NCI-H2029 (cell line): ENCODE results near the gene INSC.

Source experiments
- DNase-seq: peaks from one replicate; lab custom pipeline; 2025; lab: John Stamatoyannopoulos, UW

The INSC gene

GRCh38 chr11:15216678-15217077 lies 102.0 kb downstream of the INSC start:
- DNase-seq, result no peak

DNA sequence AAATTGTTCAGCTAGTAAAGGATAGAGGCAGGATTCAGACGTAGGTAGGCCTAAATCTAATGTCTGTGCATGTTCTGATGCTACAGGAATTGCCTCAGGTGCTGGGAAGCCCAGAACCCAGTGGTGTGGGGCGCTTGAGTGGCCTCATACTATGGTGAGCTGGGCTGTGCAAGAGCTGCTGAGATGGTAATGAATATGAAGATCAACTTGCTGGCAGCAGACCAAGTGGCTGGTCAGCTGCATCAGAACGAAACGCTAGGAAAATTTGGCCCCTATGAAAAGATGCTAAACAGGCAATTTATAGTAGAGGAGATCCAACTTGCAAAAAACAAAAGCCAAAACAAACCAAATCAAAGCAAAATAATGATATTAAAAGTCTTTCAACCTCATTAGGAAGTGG lies 102.7 kb downstream of the INSC start:
- DNase-seq, result no peak

DNA sequence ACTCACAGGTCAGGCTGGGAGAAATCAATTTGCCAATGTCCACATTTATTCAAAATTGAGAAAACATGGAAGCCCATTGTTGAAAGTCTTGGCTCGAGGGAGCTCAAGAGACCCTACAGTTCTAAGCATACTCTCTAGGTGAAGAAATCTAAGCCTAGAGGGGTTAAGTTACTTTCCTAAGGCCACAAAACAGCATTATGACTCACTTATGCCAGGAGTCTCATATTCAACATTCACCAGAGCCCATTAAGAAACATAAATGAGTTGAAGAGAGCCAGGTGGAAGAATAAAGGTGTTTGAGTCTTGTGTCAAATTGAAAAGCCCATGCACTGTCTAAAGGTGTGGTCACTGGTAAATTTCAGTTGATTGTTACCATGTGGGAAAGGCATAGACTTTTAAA lies 108.1 kb downstream of the INSC start:
- DNase-seq, result no peak

GRCh38 chr11:15223318-15223717 lies 108.6 kb downstream of the INSC start:
- DNase-seq, result no peak

- DNase-seq, result no peak
Measured at GRCh38 chr11:15224466-15224865, 109.7 kb downstream of the INSC start.

DNA sequence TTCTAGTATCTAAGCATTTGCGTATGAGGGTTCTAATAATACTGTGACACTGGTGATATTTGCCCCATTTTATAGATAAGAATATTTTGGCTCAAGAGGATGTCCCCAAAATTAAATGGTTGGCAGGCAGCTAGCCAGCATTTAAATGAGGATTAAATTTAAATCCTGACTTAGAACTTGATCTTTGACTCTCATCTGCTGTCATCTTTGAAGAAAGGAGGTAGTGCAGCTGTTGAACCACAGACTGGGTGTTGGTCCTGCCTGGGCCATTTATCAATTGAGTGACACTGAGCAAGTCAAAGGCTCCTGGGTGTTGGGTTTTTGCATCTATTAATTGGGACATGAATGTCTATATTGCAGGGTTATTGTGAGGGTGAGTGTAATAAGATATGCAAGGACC lies 112.3 kb downstream of the INSC start:
- DNase-seq, result no peak

GRCh38 chr11:15228331-15228849 lies 113.7 kb downstream of the INSC start:
- no peak for DNase-seq

- DNase-seq, result no peak
Measured at GRCh38 chr11:15229069-15229468, 114.3 kb downstream of the INSC start.

DNA sequence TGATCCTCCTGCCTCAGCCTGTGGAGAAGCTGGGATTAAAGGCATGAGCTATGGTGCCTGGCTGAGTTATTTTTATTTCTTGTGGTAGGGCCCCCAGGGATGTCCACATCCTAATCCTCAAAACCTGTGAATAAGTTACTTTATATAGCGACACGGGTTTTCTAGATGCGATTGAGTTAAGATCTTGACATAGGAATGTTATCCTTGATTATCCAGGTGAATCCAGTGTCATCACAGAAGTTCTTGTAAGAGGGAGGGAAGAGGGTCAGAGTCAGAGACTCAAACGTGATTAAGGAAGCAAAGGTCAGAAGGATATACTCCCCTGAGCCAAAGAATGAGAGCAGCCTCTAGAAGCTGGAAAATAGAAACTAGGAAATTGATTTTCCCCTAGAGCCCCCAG lies 117.8 kb downstream of the INSC start:
- no peak for DNase-seq

- DNase-seq, result no peak
Measured at GRCh38 chr11:15233371-15234165, 118.8 kb downstream of the INSC start.

DNA sequence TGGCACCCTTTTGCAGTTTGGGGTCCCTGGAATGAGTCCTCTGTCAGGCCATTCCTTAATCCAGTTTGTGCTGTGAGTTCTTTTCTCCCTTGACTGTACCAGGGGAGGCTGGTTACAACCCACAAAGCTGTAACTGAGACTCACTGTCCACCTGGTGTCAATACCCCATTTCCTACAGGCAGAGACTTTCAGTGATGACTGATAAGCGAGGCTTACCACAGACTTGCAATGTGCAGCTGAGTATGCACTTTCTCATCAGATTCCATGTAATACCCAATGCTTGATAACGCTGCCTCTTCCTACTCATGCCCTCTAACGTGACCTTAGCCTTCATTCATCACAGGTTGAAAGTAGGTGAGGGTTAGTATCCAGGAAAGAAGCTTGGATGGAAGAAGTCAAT lies 120.1 kb downstream of the INSC start:
- DNase-seq, result no peak

- DNase-seq, result no peak
Measured at GRCh38 chr11:15236559-15236958, 121.8 kb downstream of the INSC start.

GRCh38 chr11:15238856-15239255 lies 124.1 kb downstream of the INSC start:
- no peak for DNase-seq

- no peak for DNase-seq
Measured at GRCh38 chr11:15248749-15249148, 134.0 kb downstream of the INSC start.

DNA sequence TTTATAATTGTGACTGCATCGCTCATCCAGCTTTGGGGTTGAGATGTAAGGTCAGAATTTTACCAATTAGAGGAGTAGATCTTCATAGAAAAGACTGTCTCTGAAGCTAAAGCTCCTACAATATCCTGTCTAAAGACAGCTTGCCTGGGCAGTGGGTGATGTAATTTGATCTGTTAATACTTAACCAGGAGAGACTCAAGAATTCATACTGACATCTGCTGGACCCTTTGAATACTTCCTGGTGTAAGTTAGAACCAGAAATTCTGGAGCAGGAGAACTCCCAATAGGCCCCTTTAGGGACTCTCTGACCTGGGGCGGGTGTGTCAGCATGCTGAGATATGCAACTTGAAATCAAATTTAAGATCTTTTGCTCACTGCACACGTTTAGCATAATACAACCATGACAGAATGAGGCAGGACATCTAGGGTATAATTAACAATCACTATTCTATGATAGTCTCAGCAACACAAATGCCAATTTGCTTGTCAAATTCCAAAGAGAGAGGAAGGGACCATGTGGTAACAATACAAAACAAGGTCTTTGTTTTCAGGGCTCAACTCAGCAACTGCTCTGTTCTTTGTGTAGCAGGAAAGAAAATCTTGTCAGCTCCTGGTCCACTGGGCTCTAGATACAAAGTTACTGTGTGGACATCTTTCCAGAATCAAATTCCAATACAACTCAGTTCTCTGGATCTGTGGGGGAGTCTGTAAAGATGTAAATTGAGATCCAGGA lies 143.9 kb downstream of the INSC start:
- DNase-seq, result peak; percentile 65

DNA sequence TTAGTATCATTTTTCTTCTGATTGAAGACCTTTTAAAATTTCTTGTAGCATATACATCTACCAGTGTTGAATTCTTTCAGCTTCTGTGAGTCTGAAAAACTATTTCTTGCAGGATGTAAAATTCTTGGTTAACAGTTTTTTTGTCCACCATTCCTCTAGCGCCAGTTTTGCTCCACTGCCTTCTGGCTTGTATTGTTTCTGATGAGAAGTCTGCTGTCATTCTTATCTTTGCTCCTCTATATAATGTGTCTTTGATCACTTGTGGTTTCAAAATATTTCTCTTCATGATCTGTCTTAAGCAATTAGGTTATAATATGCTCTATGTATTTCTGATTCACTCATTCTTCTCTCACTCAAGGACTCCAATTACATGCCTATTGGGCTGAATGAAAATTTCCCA lies 152.3 kb downstream of the INSC start:
- no peak for DNase-seq

GRCh38 chr11:15268598-15268997 lies 153.9 kb downstream of the INSC start:
- DNase-seq, result no peak

DNA sequence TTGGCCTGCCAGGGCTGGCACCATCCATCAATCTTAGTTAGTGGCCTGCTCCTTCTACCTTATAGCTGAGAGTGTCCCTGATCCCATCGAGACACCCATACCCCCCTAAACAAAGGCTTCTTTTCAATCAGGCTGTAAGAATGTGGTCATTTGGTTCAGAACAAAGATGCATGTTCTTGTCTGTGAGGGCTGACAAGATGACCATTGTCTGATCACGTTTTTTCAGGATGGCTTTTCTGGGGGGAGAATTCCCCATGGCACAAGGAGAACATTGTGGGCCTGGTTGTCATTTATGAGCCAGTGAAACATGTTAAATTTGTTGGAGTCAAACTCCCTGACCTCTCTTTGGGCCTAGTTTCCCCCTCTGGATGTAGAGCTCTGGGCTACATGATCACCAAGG lies 160.4 kb downstream of the INSC start:
- no peak for DNase-seq

DNA sequence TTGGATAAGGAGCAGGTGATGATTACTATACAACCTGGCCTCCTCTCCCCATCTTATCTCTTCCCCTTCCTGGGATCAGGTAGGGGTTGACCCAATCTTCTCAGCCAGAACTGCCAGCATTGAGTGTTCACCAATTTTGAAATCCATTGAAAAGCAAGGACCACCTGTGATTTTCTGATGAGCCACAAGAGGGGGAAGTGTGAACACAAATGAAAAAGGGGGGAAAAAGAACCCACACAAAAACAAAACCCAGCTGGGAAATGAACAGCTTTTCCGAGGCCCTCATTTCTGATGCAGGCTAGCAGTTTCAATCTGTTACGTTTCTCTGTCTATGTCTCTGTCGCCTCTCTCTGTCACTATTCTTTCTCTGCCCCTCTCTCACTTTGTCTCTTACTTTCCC lies 161.9 kb downstream of the INSC start:
- no peak for DNase-seq

DNA sequence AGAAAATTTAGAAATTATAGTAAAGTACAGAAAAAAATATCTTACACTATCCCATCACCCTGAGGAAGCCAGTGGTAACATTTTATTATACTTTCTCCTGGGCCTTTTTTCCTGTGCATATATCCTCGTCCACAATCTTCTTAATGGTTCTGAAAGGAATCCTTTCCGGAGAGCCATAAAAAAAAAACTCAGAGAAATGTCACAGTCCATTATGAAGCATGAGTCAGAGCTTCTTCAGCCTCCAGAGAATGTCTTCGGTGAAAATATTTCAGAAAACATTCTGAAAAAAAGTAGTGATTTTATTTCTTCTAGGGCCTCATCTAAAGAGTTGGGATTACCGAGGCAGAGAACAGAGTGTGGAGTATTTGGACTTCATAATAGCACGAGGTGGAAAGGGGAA lies 163.4 kb downstream of the INSC start:
- no peak for DNase-seq

DNA sequence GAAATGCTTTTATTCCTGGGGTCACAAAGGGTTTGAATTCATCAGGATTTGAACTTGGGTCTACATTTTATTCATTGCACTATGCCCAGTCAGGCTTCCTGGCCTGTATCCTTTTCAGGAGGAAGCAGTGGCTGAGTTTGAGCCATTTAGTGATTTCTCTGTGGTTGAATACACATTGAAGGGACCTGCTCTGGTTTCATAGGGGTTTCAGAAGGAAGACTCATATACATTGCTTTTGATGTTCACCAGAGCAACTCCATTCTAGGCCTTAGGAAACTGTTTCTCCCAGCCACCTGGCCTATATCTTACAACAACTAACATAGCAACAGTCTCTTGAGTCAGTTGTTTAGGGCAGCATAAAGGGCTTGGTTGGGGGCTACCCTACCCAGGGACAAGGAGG lies 165.7 kb downstream of the INSC start:
- no peak for DNase-seq

DNA sequence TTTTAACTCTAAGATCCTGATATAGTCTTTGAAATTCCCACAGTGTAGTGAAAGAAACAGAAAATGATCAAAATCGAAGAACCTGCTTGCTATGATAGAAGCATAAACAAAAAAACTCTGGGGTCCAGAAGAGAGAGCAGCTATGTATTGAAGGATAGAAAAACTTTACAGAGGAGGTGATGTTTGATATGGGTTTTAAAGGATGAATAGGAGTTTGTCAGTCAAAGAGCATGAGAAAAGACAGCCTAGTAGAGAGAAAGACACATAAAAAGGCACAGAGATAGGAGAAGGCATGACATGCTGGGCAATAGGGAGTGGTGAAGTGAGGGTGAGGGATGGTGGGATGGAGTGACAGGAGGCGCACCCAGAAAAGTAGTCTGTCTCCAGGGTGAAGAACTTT lies 168.0 kb downstream of the INSC start:
- no peak for DNase-seq

DNA sequence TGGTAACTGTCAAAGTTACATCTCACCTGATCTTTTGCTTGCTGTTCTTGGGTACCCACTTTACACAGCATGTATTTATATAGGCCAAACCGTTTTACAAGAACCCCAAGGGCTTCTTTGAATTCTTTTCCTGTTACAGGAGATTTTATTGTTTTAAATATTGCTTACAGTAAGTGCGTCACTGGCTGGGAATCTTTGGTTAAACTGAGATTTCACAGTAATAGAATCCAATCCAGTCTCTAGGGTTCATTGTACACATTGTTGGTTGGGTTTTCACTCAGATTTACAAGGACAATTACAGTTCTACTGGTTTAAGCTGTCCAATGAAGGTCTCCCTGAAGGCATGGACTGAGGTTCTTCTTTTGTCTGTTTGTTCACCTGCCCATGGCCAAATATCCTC lies 171.7 kb downstream of the INSC start:
- no peak for DNase-seq
